HG02840 (cell line): ENCODE data around the gene KLF3.

ENCODE experiments used
- ATAC-seq: cut with Tn5 transposase; IDR thresholded peaks from one replicate; pipeline ENCODE4 v1.9.1; 2021; ENCODE audit warnings: mild to moderate bottlenecking, moderate library complexity, moderate number of reproducible peaks; ENCODE audit not compliant: unreplicated experiment, low FRiP score

Gene KLF3

GRCh38 chr4:38650133-38650532 lies 13.9 kb upstream of the KLF3 start:
- no peak for ATAC-seq

- no peak for ATAC-seq
Measured at GRCh38 chr4:38654273-38654672, 9.7 kb upstream of the KLF3 start.

- ATAC-seq = no peak
Measured at GRCh38 chr4:38656111-38656510, 7.9 kb upstream of the KLF3 start.

GRCh38 chr4:38659346-38659745 lies 4.7 kb upstream of the KLF3 start:
- ATAC-seq = no peak

- no peak for ATAC-seq
Measured at GRCh38 chr4:38660838-38661237, 3.2 kb upstream of the KLF3 start.

GRCh38 chr4:38661371-38661770 lies 2.6 kb upstream of the KLF3 start:
- ATAC-seq = no peak

GRCh38 chr4:38662522-38663089 lies 1.4 kb upstream of the KLF3 start:
- ATAC-seq = no peak

GRCh38 chr4:38663090-38663800 lies 754 bp upstream of the KLF3 start:
- peak; percentile 32 for ATAC-seq

- ATAC-seq = no peak
Measured at GRCh38 chr4:38664706-38665401, 855 bp downstream of the KLF3 start.

- ATAC-seq = no peak
Measured at GRCh38 chr4:38665551-38666411, 1.8 kb downstream of the KLF3 start.

GRCh38 chr4:38666766-38667084 lies 2.7 kb downstream of the KLF3 start:
- ATAC-seq = no peak

GRCh38 chr4:38667085-38667893 lies 3.3 kb downstream of the KLF3 start:
- ATAC-seq = no peak

GRCh38 chr4:38668203-38668971 lies 4.4 kb downstream of the KLF3 start:
- no peak for ATAC-seq

- no peak for ATAC-seq
Measured at GRCh38 chr4:38669208-38669607, 5.2 kb downstream of the KLF3 start.

GRCh38 chr4:38670109-38670901 lies 6.3 kb downstream of the KLF3 start:
- ATAC-seq = no peak

- ATAC-seq = no peak
Measured at GRCh38 chr4:38670939-38671591, 7.1 kb downstream of the KLF3 start.

GRCh38 chr4:38671592-38671940 lies 7.6 kb downstream of the KLF3 start:
- no peak for ATAC-seq

- ATAC-seq = no peak
Measured at GRCh38 chr4:38672074-38672396, 8.0 kb downstream of the KLF3 start.
